A549 (cell line): ENCODE data around the gene ALDH2. TPM values are rescaled to one million over a fixed set of nuclear protein-coding genes. Genes with fewer than 3 reads are reported as not detected.

Experiments used
- ATAC-seq, 2 experiments: fragments of 200-7000 bp in 1 of 2; fragments of >200 bp in 1 of 2; cut with Nextera tagmentation in 1 of 2; cut with Tn5 transposase in 1 of 2; 3 replicates each; pipeline versions ENCODE4 v1.8.0 to v1.9.1; 2018 to 2020; ENCODE audit warnings: mild to moderate bottlenecking in 1 of 2, moderate library complexity in 1 of 2
- CTCF ChIA-PET: fragments of 300-600 bp; sonication (Branson Sonifier 250); formaldehyde crosslinking; extraction: SDS; loops from one replicate; lab custom pipeline; 2021; ENCODE audit warnings: antibody characterized with exemption, inconsistent platforms; lab: Yijun Ruan, JAX
- POLR2A ChIA-PET: fragments of 350-600 bp; formaldehyde crosslinking; extraction: SDS; loops from one replicate; lab custom pipeline; 2021; ENCODE audit warnings: antibody characterized with exemption, inconsistent platforms; lab: Yijun Ruan, JAX
- DNase-seq, 2 experiments: peaks; one replicate each; pipeline versions ENCODE4 v3.0.0 to v3.0.0-alpha.2; 2011 to 2016; ENCODE audit warnings: low read depth in 1 of 2, low spot score in 1 of 2
- FAIRE-seq: peaks from 2 replicates; lab custom pipeline; 2011; peaks lifted over from hg19 to GRCh38; lab: Jason Lieb, UNC
- H3K27ac ChIP-seq, 2 experiments: fragments of >200 bp; sonication (Bioruptor Twin); formaldehyde crosslinking; 3 replicates each; pipeline ENCODE4 v1.5.1; 2016 to 2017
- H3K4me1 ChIP-seq: fragments of >200 bp; sonication (Bioruptor Twin); formaldehyde crosslinking; 3 replicates; pipeline ENCODE4 v1.6.1; 2016
- H3K4me2 ChIP-seq: fragments of >200 bp; sonication (Bioruptor Twin); formaldehyde crosslinking; 3 replicates; pipeline ENCODE4 v1.6.1; 2016
- H3K4me3 ChIP-seq: fragments of >200 bp; sonication (Bioruptor Twin); formaldehyde crosslinking; 3 replicates; pipeline ENCODE4 v1.5.1; 2016
- H3K9me3 ChIP-seq: fragments of >200 bp; sonication (Bioruptor Twin); formaldehyde crosslinking; 3 replicates; pipeline ENCODE4 v1.6.1; 2016
- CHD2 ChIP-seq: fragments of 150-350 bp; IDR thresholded peaks from 2 replicates; pipeline ENCODE4 v1.6.1; 2014; ENCODE audit warnings: low read length; ENCODE audit not compliant: partially characterized antibody
- CHD4 ChIP-seq: fragments of 200-600 bp; sonication (generic); IDR thresholded peaks from 2 replicates; pipeline ENCODE4 v1.6.1; 2016; ENCODE audit warnings: antibody characterized with exemption, mild to moderate bottlenecking, borderline replicate concordance
- E2F6 ChIP-seq: IDR thresholded peaks from 2 replicates; pipeline ENCODE4 v1.6.1; 2012; ENCODE audit warnings: low read depth, borderline replicate concordance
- EHF ChIP-seq: fragments of 250-450 bp; sonication (Bioruptor Pico); IDR thresholded peaks from 2 replicates; pipeline ENCODE4 v1.5.0; 2020; ENCODE audit warnings: mild to moderate bottlenecking
- EHMT2 ChIP-seq: fragments of 200-600 bp; sonication (generic); IDR thresholded peaks from 2 replicates; pipeline ENCODE4 v1.6.1; 2016; ENCODE audit warnings: antibody characterized with exemption, low read depth, mild to moderate bottlenecking, moderate library complexity
- ELK1 ChIP-seq: fragments of 150-350 bp; IDR thresholded peaks from 2 replicates; pipeline ENCODE4 v1.6.1; 2014; ENCODE audit warnings: low read depth, mild to moderate bottlenecking, low read length
- ESRRA ChIP-seq: fragments of 150-350 bp; IDR thresholded peaks from 2 replicates; pipeline ENCODE4 v1.6.1; 2014; ENCODE audit warnings: mild to moderate bottlenecking, low read length, borderline replicate concordance
- GATA3 ChIP-seq: IDR thresholded peaks from 2 replicates; pipeline ENCODE4 v1.6.1; 2012; ENCODE audit warnings: borderline replicate concordance
- HEYL ChIP-seq: fragments of 250-450 bp; sonication (Bioruptor Pico); IDR thresholded peaks from 2 replicates; pipeline ENCODE4 v1.8.0; 2021; ENCODE audit warnings: mild to moderate bottlenecking, moderate library complexity
- HMGXB4 ChIP-seq: fragments of 250-450 bp; sonication (Bioruptor Pico); IDR thresholded peaks from 2 replicates; pipeline ENCODE4 v1.5.0; 2021; ENCODE audit warnings: mild to moderate bottlenecking, moderate library complexity, borderline replicate concordance
- HOXA7 ChIP-seq: fragments of 250-450 bp; sonication (Bioruptor Pico); IDR thresholded peaks from 2 replicates; pipeline ENCODE4 v1.5.0; 2020; ENCODE audit warnings: mild to moderate bottlenecking, moderate library complexity
- HOXB5 ChIP-seq: fragments of 250-450 bp; sonication (Bioruptor Pico); IDR thresholded peaks from 2 replicates; pipeline ENCODE4 v1.5.0; 2020; ENCODE audit warnings: mild to moderate bottlenecking, moderate library complexity
- JUNB ChIP-seq: fragments of >200 bp; sonication (Bioruptor Twin); formaldehyde crosslinking; IDR thresholded peaks from 2 replicates; pipeline ENCODE4 v1.6.1; 2016
- KDM5A ChIP-seq: fragments of 200-600 bp; sonication (generic); IDR thresholded peaks from 2 replicates; pipeline ENCODE4 v1.6.1; 2016; ENCODE audit warnings: antibody characterized with exemption, mild to moderate bottlenecking
- MYC ChIP-seq: IDR thresholded peaks from 2 replicates; pipeline ENCODE4 v1.6.1; 2012; ENCODE audit warnings: mild to moderate bottlenecking, inconsistent platforms, low read length, improper control_type of control experiment, borderline replicate concordance
- PBX3 ChIP-seq: IDR thresholded peaks from 2 replicates; pipeline ENCODE4 v1.6.1; 2012
- RARB ChIP-seq: fragments of 250-450 bp; sonication (Bioruptor Pico); IDR thresholded peaks from 2 replicates; pipeline ENCODE4 v1.8.0; 2021; ENCODE audit warnings: mild to moderate bottlenecking, moderate library complexity
- SREBF2 ChIP-seq: fragments of 450-650 bp; IDR thresholded peaks from 2 replicates; pipeline ENCODE4 v1.6.1; 2014; ENCODE audit warnings: mild to moderate bottlenecking, moderate library complexity
- TP53 ChIP-seq: fragments of 250-450 bp; sonication (Bioruptor Pico); IDR thresholded peaks from 2 replicates; pipeline ENCODE4 v1.5.0; 2021; ENCODE audit warnings: mild to moderate bottlenecking, moderate library complexity
- ZFP36 ChIP-seq: fragments of 450-650 bp; IDR thresholded peaks from 2 replicates; pipeline ENCODE4 v1.6.1; 2014; ENCODE audit warnings: borderline replicate concordance; ENCODE audit not compliant: partially characterized antibody
- WGBS: methylation state at CpG from one replicate; pipeline ENCODE4 v1.1.6; 2017; ENCODE audit errors: missing lambda C conversion rate; 5-methylcytosine and 5-hydroxymethylcytosine counted together
- polyA plus RNA-seq, 4 experiments: library from polyadenylated mRNA; depleted of rRNA in 3 of 4; stranded (reverse); fragments of >200 nt; fragmentation: RNase III in 1 of 4; extraction: RNeasy Plus Mini Kit Qiagen cat#74134 plus additional on column Dnase treatment in 1 of 4; gene quantifications; 2 replicates in 3 of 4; 3 replicates in 1 of 4; pipeline ENCODE4 v1.2.3, GENCODE V29; 2011 to 2017

Gene ALDH2
- polyA plus RNA-seq, 2 of the 4 experiments (the other 2 are of a cell fraction), result 97.5 to 123 TPM

GRCh38 chr12:111825509-111825908 lies 58.8 kb downstream of the ALDH2 start:
- no peaks in the 10 kb centered on the region for H3K4me1 ChIP-seq
- H3K4me2 ChIP-seq, result no peak overlapping the region
- H3K9me3 ChIP-seq, result no peaks in the 10 kb centered on the region
- ChIA-PET CTCF (interaction anchor here (0.7 to 2.5 kb wide), 7 partner anchors 9 to 562 kb away, joined by 3 to 12 read pairs (median 3); no protein-coding TSS in a partner anchor), POLR2A (interaction anchor here (1.0 kb wide), 1 partner anchor 9 kb away, joined by 3 read pairs; no protein-coding TSS in a partner anchor)
- peak in 1 of 2 experiments; percentile 32; a peak in 3 of 6 replicates for ATAC-seq
- no peak overlapping the region for H3K27ac ChIP-seq
- DNase-seq, result no peak
- TF ChIP-seq GATA3 (no peak), CHD4 (no peak), TP53 (no peak), EHMT2 (no peak), RARB (no peak)
- FAIRE-seq, result no peak
- no peak overlapping the region for H3K4me3 ChIP-seq
- 40% methylated on average over 5 of the region's 5 CpGs for WGBS

- TF ChIP-seq HOXB5 (CRISPR knock-in tag), result no peak
- no peak for TF ChIP-seq HMGXB4 (CRISPR knock-in tag)
- no peak for TF ChIP-seq MYC
- no peak for TF ChIP-seq EHF (CRISPR knock-in tag)
- no peak for TF ChIP-seq SREBF2
- no peak for TF ChIP-seq KDM5A
- no peak for TF ChIP-seq E2F6
- no peak for TF ChIP-seq ELK1
- TF ChIP-seq JUNB, result no peak
- no peak for TF ChIP-seq PBX3
- TF ChIP-seq CHD2, result no peak
- no peak for TF ChIP-seq HOXA7 (CRISPR knock-in tag)
- no peak for TF ChIP-seq HEYL (CRISPR knock-in tag)
- ChIA-PET CTCF (interaction anchor here (0.6 to 2.5 kb wide), 6 partner anchors 10 to 1473 kb away, joined by 3 to 12 read pairs (median 3); no protein-coding TSS in a partner anchor), POLR2A (no interaction called here)
- ATAC-seq (no peak), DNase-seq (no peak), FAIRE-seq (no peak)
- 30% methylated on average over 3 of the region's 3 CpGs for WGBS
- H3K4me3 ChIP-seq, result no peak overlapping the region
- no peaks in the 10 kb centered on the region for H3K9me3 ChIP-seq
- H3K4me1 ChIP-seq, result no peaks in the 10 kb centered on the region
- H3K27ac ChIP-seq, result no peak overlapping the region
- no peak overlapping the region for H3K4me2 ChIP-seq
Measured at GRCh38 chr12:111826316-111826715, 59.6 kb downstream of the ALDH2 start.

GRCh38 chr12:111826992-111827391 lies 60.3 kb downstream of the ALDH2 start:
- ChIA-PET CTCF (interaction anchor here (1.9 to 2.5 kb wide), 3 partner anchors 12 to 34 kb away, joined by 3 to 12 read pairs (median 9); no protein-coding TSS in a partner anchor), POLR2A (no interaction called here)
- ATAC-seq, result no peak
- Histone ChIP-seq H3K27ac (no peak overlapping the region), H3K4me2 (no peak overlapping the region), H3K4me1 (no peaks in the 10 kb centered on the region), H3K4me3 (no peak overlapping the region), H3K9me3 (no peaks in the 10 kb centered on the region)
- DNase-seq, result no peak
- no peak for TF ChIP-seq E2F6
- TF ChIP-seq MYC, result no peak
- no peak for TF ChIP-seq ZFP36
- TF ChIP-seq ESRRA, result no peak
- TF ChIP-seq CHD4, result no peak
- no peak for TF ChIP-seq PBX3
- TF ChIP-seq CHD2, result no peak
- 45% methylated on average over 2 of the region's 2 CpGs for WGBS
- FAIRE-seq, result no peak
